Measurements from ENCODE around the gene MTRF1. TPM values are rescaled to one million over a fixed set of nuclear protein-coding genes. Genes with fewer than 3 reads are reported as not detected.

MTRF1 gene
- total RNA-seq, 2 donors from 2014 or later = 11.9 to 14.0 TPM

GRCh38 chr13:41211062-41211461 lies 52.3 kb downstream of the MTRF1 start:
- Histone ChIP-seq H3K4me3 (no peak overlapping the region), H3K4me1 (no peaks in the 10 kb centered on the region), H3K27me3 (no peaks in the 10 kb centered on the region), H3K36me3 (replicated peaks in 1 of 2; ENCODE audit: insufficient read depth in 1 of 2, low read depth in 2 of 2) (no peaks in the 10 kb centered on the region), H3K27ac (no peak overlapping the region), H3K9me3 (no peaks in the 10 kb centered on the region)
- ATAC-seq (no peak), DNase-seq (no peak)
- 100% methylated on average over 2 of the region's 2 CpGs for WGBS, 2 donors
- intact Hi-C loops (cut with DNase I) = loop anchor here (10.0 kb wide), 1 partner anchor 136 kb away; no protein-coding TSS in a partner anchor
- no peak for TF ChIP-seq POLR2A (IDR thresholded peaks at IDR 0.05)
- TF ChIP-seq CTCF (IDR thresholded peaks at IDR 0.05) = no peak

DNA sequence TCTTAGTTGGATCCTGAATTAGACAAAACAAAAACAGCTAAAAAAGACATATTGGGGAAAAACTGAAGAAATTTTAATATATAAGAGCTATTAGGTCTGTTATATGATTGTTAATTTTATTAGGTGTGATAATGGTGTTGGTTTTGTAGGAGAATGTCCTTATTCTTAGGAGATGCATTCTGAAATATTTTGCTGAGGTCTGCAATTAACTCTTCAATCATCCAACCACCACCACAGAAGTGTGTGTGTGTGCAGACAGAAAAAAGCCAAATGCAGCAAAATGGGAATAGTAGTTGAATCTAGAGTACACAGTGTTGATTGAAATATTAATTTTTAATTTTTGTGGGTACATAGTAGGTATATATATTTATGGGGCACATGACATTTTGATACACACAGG lies 56.9 kb downstream of the MTRF1 start:
- Histone ChIP-seq H3K27ac (no peak overlapping the region), H3K36me3 (replicated peaks in 1 of 2; ENCODE audit: insufficient read depth in 1 of 2, low read depth in 2 of 2) (no peaks in the 10 kb centered on the region), H3K9me3 (no peaks in the 10 kb centered on the region), H3K4me3 (no peak overlapping the region), H3K27me3 (no peaks in the 10 kb centered on the region), H3K4me1 (no peaks in the 10 kb centered on the region)
- DNase-seq = no peak
- intact Hi-C loops (cut with DNase I) = no loop called here
- ATAC-seq = no peak
- TF ChIP-seq CTCF (IDR thresholded peaks at IDR 0.05) (no peak), POLR2A (IDR thresholded peaks at IDR 0.05) (no peak)

GRCh38 chr13:41203810-41204209 lies 59.6 kb downstream of the MTRF1 start:
- intact Hi-C loops (cut with DNase I) = loop anchor here (5.0 kb wide), 1 partner anchor 67 kb away; no protein-coding TSS in a partner anchor
- H3K4me1 ChIP-seq = no peaks in the 10 kb centered on the region
- no peak for TF ChIP-seq CTCF (IDR thresholded peaks at IDR 0.05)
- no peak for TF ChIP-seq POLR2A (IDR thresholded peaks at IDR 0.05)

DNA sequence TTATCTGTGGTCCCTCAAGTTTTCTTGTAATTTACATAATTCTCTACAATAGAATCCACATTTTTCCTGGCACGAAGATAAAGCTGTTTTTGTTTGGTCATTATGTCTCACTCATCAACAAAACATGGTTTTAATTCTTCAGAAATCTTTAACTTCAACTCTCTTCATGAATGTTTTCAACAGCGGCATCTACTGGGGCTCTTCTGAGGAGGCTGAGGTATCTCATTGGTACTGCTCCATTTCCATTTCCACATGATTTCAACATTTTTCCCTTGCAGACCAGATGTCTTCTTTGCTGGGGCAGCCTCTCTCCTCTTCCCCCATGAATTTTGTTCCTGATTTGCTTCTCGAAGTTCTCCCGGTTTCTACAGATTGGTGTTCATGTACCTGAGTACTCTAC lies 63.2 kb downstream of the MTRF1 start:
- no peak overlapping the region for H3K4me3 ChIP-seq
- no peaks in the 10 kb centered on the region for H3K9me3 ChIP-seq
- no peaks in the 10 kb centered on the region for H3K36me3 ChIP-seq (replicated peaks in 1 of 2; ENCODE audit: insufficient read depth in 1 of 2, low read depth in 2 of 2)
- no peak for DNase-seq
- TF ChIP-seq POLR2A (IDR thresholded peaks at IDR 0.05) = no peak
- no peak for TF ChIP-seq CTCF (IDR thresholded peaks at IDR 0.05)
- no peaks in the 10 kb centered on the region for H3K4me1 ChIP-seq
- WGBS, 2 donors = 82 to 83% methylated on average over 4 of the region's 4 CpGs
- intact Hi-C loops (cut with DNase I) = loop anchor here (5.0 kb wide), 1 partner anchor 63 kb away; no protein-coding TSS in a partner anchor
- H3K27me3 ChIP-seq = no peaks in the 10 kb centered on the region
- no peak for ATAC-seq
- no peak overlapping the region for H3K27ac ChIP-seq

More at GRCh38 chr13:41203810-41204209, 59.6 kb downstream of the MTRF1 start:
- no peak for ATAC-seq
- H3K36me3 ChIP-seq (replicated peaks in 1 of 2; ENCODE audit: insufficient read depth in 1 of 2, low read depth in 2 of 2) = no peaks in the 10 kb centered on the region
- no peak for DNase-seq
- H3K9me3 ChIP-seq = no peaks in the 10 kb centered on the region
- H3K27me3 ChIP-seq = no peaks in the 10 kb centered on the region
- 84 to 86% methylated on average over 6 of the region's 6 CpGs for WGBS, 2 donors
- H3K27ac ChIP-seq = no peak overlapping the region
- H3K4me3 ChIP-seq = no peak overlapping the region

- no peaks in the 10 kb centered on the region for H3K9me3 ChIP-seq
- H3K27ac ChIP-seq = no peak overlapping the region
- H3K4me3 ChIP-seq = no peak overlapping the region
- WGBS, 2 donors = 86 to 88% methylated on average over 2 of the region's 2 CpGs
- H3K36me3 ChIP-seq (replicated peaks in 1 of 2; ENCODE audit: insufficient read depth in 1 of 2, low read depth in 2 of 2) = no peaks in the 10 kb centered on the region
- TF ChIP-seq CTCF (IDR thresholded peaks at IDR 0.05) (no peak), POLR2A (IDR thresholded peaks at IDR 0.05) (no peak)
- H3K4me1 ChIP-seq = no peaks in the 10 kb centered on the region
- no peaks in the 10 kb centered on the region for H3K27me3 ChIP-seq
- no peak for DNase-seq
- intact Hi-C loops (cut with DNase I) = no loop called here
- ATAC-seq = no peak
Observed at GRCh38 chr13:41199526-41199925, 63.9 kb downstream of the MTRF1 start.

Measured in body of pancreas (tissue), 4 donors.